Measurements from ENCODE around the gene OR52K1.

- TF ChIP-seq CTCF (IDR thresholded peaks at IDR 0.05): no peak
- no peak for TF ChIP-seq POLR2A (IDR thresholded peaks at IDR 0.05)
These were observed 58.6 kb downstream of the OR52K1 start for GRCh38 chr11:4541071-4541470.
